ENCODE measurements around the gene ESPN. TPM values are rescaled to one million over a fixed set of nuclear protein-coding genes. Genes with fewer than 3 reads are reported as not detected.

Gene ESPN
- total RNA-seq, 1 donor from 2014 or later = 0.66 TPM

DNA sequence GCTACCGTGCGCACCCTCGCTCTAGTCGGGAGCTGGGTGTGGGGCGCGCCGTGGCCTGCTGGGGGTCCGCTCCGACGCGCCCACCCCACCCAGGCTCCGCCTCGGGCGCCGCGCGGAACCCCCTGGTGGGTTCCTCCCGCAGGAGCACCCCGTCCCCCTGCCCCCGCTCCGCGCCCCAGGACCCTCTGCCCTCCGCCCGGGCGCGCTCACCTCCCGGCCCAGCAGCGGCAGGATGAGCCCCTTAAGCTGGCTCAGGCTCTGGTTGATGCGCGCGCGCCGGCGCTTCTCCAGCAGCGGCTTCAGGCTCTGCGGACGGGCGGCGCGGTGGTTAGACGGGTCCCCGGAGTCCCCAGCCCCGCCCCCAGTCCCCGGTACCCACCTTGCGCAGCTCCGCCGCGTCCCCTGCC is 5.2 kb upstream of the ESPN start:
- Mint-ChIP-seq H3K4me3 (ENCODE audit: unreplicated experiment) (no peak overlapping the region), H3K36me3 (ENCODE audit: low read depth, unreplicated experiment) (peaks cover 5% of the 10 kb centered on the region), H3K4me1 (ENCODE audit: low read depth, unreplicated experiment) (peaks cover 3% of the 10 kb centered on the region), H3K27me3 (ENCODE audit: low read depth, unreplicated experiment) (peaks cover 58% of the 10 kb centered on the region), H3K9me3 (ENCODE audit: unreplicated experiment) (peaks cover 4% of the 10 kb centered on the region), H3K27ac (ENCODE audit: unreplicated experiment) (no peak overlapping the region)
- Histone ChIP-seq H3K9ac (ENCODE audit: low read length) (no peak overlapping the region), H3K27ac (ENCODE audit: low read depth, low read length) (no peak overlapping the region), H3K36me3 (ENCODE audit: insufficient read depth, low read length) (no peaks in the 10 kb centered on the region), H3K27me3 (ENCODE audit: insufficient read depth, low read length) (peaks cover 67% of the 10 kb centered on the region), H3K9me3 (ENCODE audit: insufficient read depth, low read depth, low read length) (no peaks in the 10 kb centered on the region), H3K79me2 (ENCODE audit: insufficient read depth, low read length) (no peaks in the 10 kb centered on the region), H3K4me3 (ENCODE audit: insufficient read depth, low read depth, low read length) (no peak overlapping the region), H2AFZ (ENCODE audit: low read depth, low read length) (no peak overlapping the region), H4K20me1 (ENCODE audit: insufficient read depth, low read length) (no peaks in the 10 kb centered on the region), H3K4me1 (ENCODE audit: insufficient read depth, low read length) (peaks cover 27% of the 10 kb centered on the region), H3K4me2 (ENCODE audit: low read length) (peak overlapping the region; percentile 70)
- DNase-seq (ENCODE audit: low read depth) = no peak
- peak; percentile 22 for TF ChIP-seq EZH2 (IDR thresholded peaks at IDR 0.05; ENCODE audit: insufficient read depth, low read length)
- TF ChIP-seq, protein P1, sequence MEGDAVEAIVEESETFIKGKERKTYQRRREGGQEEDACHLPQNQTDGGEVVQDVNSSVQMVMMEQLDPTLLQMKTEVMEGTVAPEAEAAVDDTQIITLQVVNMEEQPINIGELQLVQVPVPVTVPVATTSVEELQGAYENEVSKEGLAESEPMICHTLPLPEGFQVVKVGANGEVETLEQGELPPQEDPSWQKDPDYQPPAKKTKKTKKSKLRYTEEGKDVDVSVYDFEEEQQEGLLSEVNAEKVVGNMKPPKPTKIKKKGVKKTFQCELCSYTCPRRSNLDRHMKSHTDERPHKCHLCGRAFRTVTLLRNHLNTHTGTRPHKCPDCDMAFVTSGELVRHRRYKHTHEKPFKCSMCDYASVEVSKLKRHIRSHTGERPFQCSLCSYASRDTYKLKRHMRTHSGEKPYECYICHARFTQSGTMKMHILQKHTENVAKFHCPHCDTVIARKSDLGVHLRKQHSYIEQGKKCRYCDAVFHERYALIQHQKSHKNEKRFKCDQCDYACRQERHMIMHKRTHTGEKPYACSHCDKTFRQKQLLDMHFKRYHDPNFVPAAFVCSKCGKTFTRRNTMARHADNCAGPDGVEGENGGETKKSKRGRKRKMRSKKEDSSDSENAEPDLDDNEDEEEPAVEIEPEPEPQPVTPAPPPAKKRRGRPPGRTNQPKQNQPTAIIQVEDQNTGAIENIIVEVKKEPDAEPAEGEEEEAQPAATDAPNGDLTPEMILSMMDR (IDR thresholded peaks at IDR 0.05; ENCODE audit: insufficient read depth, low read depth, low read length) = no peak
- FAIRE-seq = no peak

DNA sequence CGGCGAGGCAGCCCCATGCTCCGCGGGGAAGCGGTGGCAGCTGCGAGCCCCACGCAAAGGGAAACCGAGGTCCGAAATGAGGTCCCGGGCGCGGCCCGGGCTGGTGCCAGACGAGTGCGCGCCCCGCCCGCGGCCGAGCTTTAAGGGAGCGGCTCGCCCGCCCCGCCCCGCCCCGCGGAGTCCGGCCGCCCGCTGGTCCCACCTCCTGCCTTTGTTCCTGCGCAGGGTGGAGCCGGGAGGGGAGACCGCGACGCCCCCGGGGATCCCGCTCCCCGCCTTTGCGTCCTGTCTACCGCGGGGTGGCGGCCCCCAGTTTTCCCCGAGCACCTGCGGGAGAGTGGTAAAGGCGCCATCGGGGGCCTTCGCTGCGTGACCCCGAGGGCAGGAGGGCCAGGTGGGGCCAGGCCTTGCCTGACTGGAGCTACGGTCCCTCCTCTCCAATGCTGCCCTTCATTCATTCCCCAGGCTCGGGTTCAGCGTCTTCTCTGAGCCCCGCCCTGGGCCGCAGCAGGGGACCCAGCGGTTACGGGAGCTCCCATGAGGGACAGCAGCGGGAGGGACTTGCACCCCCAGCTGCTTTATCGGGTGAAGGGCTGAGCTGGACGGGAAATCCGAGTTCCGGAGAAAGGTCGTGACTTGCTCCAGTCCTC is 4.6 kb upstream of the ESPN start, which contains the start of gene HES2:
Gene HES2 (minus strand): TSS at position 116 of the 650 bp plus-strand sequence. CDS start 99 bp downstream, at position 17.
- Mint-ChIP-seq H3K27ac (ENCODE audit: unreplicated experiment) (no peak within 1 kb of the TSS), H3K4me3 (ENCODE audit: unreplicated experiment) (no peak within 1 kb of the TSS), H3K27me3 (ENCODE audit: low read depth, unreplicated experiment) (peaks cover 59% of the 10 kb centered on the region), H3K9me3 (ENCODE audit: unreplicated experiment) (peaks cover 4% of the 10 kb centered on the region), H3K36me3 (ENCODE audit: low read depth, unreplicated experiment) (peaks cover 5% of the 10 kb centered on the region), H3K4me1 (ENCODE audit: low read depth, unreplicated experiment) (no peaks in the 10 kb centered on the region)
- H3K9ac ChIP-seq (ENCODE audit: low read length) = no peak within 1 kb of the TSS
- no peaks in the 10 kb centered on the region for H3K9me3 ChIP-seq (ENCODE audit: insufficient read depth, low read depth, low read length)
- H3K27me3 ChIP-seq (ENCODE audit: insufficient read depth, low read length) = peaks cover 70% of the 10 kb centered on the region
- DNase-seq (ENCODE audit: low read depth) (no peak), FAIRE-seq (no peak)
- no peaks in the 10 kb centered on the region for H3K36me3 ChIP-seq (ENCODE audit: insufficient read depth, low read length)
- H3K4me1 ChIP-seq (ENCODE audit: insufficient read depth, low read length) = peaks cover 22% of the 10 kb centered on the region
- no peak within 1 kb of the TSS for H3K27ac ChIP-seq (ENCODE audit: low read depth, low read length)
- H3K79me2 ChIP-seq (ENCODE audit: insufficient read depth, low read length) = no peaks in the 10 kb centered on the region
- peak; percentile 97 for TF ChIP-seq EZH2 (IDR thresholded peaks at IDR 0.05; ENCODE audit: insufficient read depth, low read length)
- TF ChIP-seq, protein P1 (IDR thresholded peaks at IDR 0.05; ENCODE audit: insufficient read depth, low read depth, low read length) = no peak
- H3K4me3 ChIP-seq (ENCODE audit: insufficient read depth, low read depth, low read length) = no peak within 1 kb of the TSS
- peak within 1 kb of the TSS; percentile 34 for H2AFZ ChIP-seq (ENCODE audit: low read depth, low read length)
- H4K20me1 ChIP-seq (ENCODE audit: insufficient read depth, low read length) = no peaks in the 10 kb centered on the region
- peak within 1 kb of the TSS; percentile 70 for H3K4me2 ChIP-seq (ENCODE audit: low read length)

DNA sequence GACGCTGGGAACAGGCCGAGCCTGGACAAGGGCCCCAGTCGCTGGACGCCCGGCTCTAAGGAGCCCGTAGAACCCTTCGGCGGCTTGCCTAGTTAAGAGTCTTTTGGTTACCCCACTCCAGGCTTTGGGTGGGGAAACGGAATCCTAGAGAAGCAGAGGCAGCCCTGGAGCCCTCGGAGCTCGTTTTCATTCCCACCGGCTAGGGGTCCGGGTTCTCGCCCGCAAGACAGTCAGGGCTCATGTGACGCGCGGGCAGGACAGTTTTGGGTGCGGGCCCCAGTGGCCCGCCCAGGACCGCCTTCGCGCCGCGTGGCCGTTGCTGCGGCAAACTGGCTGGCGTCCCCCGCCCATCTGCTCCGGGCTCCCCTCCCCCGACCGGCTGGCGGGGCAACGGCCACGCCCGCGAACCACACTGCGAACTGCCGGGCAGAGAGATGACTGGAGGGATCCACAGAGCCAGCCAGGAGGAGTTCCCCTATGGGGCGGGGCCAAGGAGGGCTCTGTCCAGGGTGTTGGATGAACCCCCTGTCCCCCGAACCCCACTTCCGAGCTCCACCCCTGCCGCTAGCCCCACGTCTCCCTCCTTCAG is 4.0 kb upstream of the ESPN start:
- no peak overlapping the region for H3K9ac ChIP-seq (ENCODE audit: low read length)
- peak overlapping the region; percentile 70 for H3K4me2 ChIP-seq (ENCODE audit: low read length)
- Mint-ChIP-seq H3K4me1 (ENCODE audit: low read depth, unreplicated experiment) (no peaks in the 10 kb centered on the region), H3K4me3 (ENCODE audit: unreplicated experiment) (no peak overlapping the region), H3K27ac (ENCODE audit: unreplicated experiment) (peak overlapping the region; percentile 77), H3K36me3 (ENCODE audit: low read depth, unreplicated experiment) (peaks cover 5% of the 10 kb centered on the region), H3K9me3 (ENCODE audit: unreplicated experiment) (peaks cover 4% of the 10 kb centered on the region), H3K27me3 (ENCODE audit: low read depth, unreplicated experiment) (peaks cover 59% of the 10 kb centered on the region)
- FAIRE-seq (no peak), DNase-seq (ENCODE audit: low read depth) (no peak)
- no peak overlapping the region for H3K4me3 ChIP-seq (ENCODE audit: insufficient read depth, low read depth, low read length)
- peaks cover 72% of the 10 kb centered on the region for H3K27me3 ChIP-seq (ENCODE audit: insufficient read depth, low read length)
- H2AFZ ChIP-seq (ENCODE audit: low read depth, low read length) = no peak overlapping the region
- no peaks in the 10 kb centered on the region for H3K79me2 ChIP-seq (ENCODE audit: insufficient read depth, low read length)
- no peak overlapping the region for H3K27ac ChIP-seq (ENCODE audit: low read depth, low read length)
- peaks cover 22% of the 10 kb centered on the region for H3K4me1 ChIP-seq (ENCODE audit: insufficient read depth, low read length)
- no peaks in the 10 kb centered on the region for H3K36me3 ChIP-seq (ENCODE audit: insufficient read depth, low read length)
- no peaks in the 10 kb centered on the region for H4K20me1 ChIP-seq (ENCODE audit: insufficient read depth, low read length)
- TF ChIP-seq, protein P1 (IDR thresholded peaks at IDR 0.05; ENCODE audit: insufficient read depth, low read depth, low read length) = no peak
- TF ChIP-seq EZH2 (IDR thresholded peaks at IDR 0.05; ENCODE audit: insufficient read depth, low read length) = peak; percentile 62
- no peaks in the 10 kb centered on the region for H3K9me3 ChIP-seq (ENCODE audit: insufficient read depth, low read depth, low read length)
